ENCODE data around the gene AGAP5.

Gene AGAP5

DNA sequence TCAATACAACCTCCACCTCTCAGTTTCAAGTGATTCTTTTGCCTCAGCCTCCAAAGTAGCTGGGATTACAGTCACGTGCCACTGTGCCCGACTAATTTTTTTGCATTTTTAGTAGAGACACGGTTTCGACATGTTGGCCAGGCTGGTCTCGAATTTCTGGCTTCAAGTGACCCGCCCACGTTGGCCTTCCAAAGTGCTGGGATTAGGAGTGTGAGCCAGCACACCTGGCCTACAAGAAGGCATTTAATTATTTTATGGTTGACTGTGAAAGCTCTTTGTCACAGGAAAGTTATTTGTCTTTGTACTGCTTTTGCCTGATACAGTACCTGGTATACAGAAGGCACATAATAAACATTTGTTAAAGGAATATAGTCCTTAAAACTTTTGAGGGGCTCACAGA, 69.5 kb downstream of the AGAP5 start:
- Histone ChIP-seq H3K27me3 (replicated peaks; ENCODE audit: control insufficient read depth, insufficient read depth, low read length) (no peaks in the 10 kb centered on the region), H3K36me3 (ENCODE audit: control insufficient read depth, insufficient read depth, low read length) (no peaks in the 10 kb centered on the region), H3K4me3 (replicated peaks; ENCODE audit: low read depth, low read length) (no peak overlapping the region)
- TF ChIP-seq, protein P1, sequence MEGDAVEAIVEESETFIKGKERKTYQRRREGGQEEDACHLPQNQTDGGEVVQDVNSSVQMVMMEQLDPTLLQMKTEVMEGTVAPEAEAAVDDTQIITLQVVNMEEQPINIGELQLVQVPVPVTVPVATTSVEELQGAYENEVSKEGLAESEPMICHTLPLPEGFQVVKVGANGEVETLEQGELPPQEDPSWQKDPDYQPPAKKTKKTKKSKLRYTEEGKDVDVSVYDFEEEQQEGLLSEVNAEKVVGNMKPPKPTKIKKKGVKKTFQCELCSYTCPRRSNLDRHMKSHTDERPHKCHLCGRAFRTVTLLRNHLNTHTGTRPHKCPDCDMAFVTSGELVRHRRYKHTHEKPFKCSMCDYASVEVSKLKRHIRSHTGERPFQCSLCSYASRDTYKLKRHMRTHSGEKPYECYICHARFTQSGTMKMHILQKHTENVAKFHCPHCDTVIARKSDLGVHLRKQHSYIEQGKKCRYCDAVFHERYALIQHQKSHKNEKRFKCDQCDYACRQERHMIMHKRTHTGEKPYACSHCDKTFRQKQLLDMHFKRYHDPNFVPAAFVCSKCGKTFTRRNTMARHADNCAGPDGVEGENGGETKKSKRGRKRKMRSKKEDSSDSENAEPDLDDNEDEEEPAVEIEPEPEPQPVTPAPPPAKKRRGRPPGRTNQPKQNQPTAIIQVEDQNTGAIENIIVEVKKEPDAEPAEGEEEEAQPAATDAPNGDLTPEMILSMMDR (IDR thresholded peaks at IDR 0.05; ENCODE audit: insufficient read depth, low read length, poor library complexity, severe bottlenecking) = no peak
- no peak for DNase-seq (ENCODE audit: extremely low read depth, insufficient read length)

DNA sequence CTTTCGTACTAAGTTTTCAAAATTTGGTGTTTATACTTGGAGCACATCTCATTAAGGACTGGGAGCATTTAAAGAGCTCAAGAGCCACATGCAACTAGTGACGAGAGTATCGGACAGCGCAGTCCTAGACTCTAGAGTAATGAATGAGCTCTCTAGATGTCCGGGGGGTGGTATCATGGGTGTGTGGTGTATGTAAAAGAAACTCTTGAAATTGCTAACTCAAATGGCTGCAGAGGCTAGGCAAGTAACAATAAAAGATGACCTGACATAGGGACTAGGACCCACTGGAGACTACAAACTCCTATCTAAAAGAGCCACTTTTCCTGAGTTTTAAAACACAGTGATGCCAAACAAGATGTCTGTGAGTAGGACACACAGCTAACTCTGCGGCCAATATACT, 70.6 kb downstream of the AGAP5 start:
- no peak for DNase-seq (ENCODE audit: extremely low read depth, insufficient read length)
- Histone ChIP-seq H3K36me3 (ENCODE audit: control insufficient read depth, insufficient read depth, low read length) (no peaks in the 10 kb centered on the region), H3K27me3 (replicated peaks; ENCODE audit: control insufficient read depth, insufficient read depth, low read length) (no peaks in the 10 kb centered on the region), H3K4me3 (replicated peaks; ENCODE audit: low read depth, low read length) (no peak overlapping the region)
- TF ChIP-seq, protein P1 (IDR thresholded peaks at IDR 0.05; ENCODE audit: insufficient read depth, low read length, poor library complexity, severe bottlenecking) = no peak

DNA sequence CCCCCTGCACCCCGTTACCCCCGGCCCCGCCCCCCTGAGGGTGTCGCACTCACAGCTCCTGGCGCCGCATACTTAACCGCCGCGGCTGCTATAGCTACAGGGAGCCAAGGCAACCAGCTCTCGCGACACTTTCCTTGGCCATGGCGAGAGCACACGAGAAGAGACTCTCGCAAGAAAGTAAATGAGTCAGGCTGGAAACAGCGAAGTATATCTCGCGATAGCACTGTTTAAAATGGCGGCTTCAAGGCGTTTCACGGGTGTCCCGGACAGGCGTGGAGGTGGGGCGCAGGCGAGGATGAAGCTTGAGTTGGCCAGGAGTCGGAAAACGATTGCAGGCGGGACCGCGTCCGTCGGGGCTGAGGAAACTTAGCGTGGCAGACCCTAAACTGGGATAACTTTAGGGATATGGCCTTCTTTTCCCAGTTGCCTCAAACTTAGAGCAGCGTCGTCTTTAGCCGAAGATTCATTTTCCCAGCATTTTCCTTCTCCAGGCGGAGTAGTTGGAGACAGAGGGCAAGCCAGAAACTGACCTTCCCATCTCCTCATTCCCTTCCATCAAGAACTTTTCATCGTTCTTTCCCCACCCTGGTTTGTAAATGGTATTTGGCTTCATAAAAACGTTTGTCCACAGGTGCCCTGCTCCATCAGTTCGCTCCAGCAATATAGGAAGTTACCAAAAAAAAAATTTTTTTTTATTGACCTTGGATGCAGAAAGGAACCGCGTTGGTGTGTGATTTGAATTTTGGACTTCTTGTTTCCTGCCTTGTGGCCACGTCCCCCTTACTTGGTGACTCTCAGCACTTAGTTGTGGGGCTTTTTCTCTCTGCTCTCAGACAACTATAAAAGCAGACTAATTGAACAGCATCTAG, 71.8 kb downstream of the AGAP5 start:
- peak; percentile 84 for DNase-seq (ENCODE audit: extremely low read depth, insufficient read length)
- TF ChIP-seq, protein P1 (IDR thresholded peaks at IDR 0.05; ENCODE audit: insufficient read depth, low read length, poor library complexity, severe bottlenecking) = no peak

DNA sequence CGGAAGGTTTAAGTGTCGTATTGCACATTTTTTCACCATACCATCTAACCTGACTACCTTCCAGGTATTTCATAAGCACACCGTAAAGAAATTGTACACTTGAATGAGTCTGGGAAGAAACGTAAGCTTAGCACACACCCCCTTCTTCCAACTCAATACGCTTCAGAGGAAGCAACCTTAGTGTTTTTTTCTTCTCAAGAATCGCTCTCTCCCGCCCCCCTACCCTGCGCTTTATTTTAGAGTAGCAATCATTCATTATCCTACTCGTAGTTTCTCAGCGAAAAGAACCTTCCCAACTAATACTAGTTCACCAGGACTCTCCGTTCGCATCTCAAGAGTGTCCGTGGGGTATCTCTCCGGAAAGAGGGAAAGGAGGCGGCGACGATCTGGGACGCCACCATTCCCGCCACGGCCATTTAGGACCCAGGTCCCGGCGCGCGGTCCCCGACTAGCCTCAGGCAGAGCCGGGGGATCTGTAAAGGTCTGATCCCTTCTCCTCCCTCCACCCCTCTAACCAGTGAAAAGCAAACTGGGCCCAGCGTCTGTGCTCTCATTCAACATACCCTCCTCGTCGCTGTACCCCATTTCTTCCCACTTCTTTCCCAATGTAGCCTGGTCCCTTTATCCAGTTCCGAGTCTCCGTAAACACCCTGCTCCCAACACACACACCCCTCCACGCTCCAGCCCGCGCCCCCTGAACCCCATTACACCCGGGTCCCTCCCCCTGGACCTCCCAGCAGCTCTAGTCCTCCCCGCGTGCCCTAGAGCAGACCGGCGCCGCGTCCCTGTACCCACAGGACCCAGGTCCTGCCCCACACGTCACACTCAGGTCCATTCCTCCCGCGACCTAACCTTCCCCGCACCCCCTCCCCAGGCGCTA, 72.7 kb downstream of the AGAP5 start:
- TF ChIP-seq, protein P1 (IDR thresholded peaks at IDR 0.05; ENCODE audit: insufficient read depth, low read length, poor library complexity, severe bottlenecking) = no peak
- H3K4me3 ChIP-seq (replicated peaks; ENCODE audit: low read depth, low read length) = peak overlapping the region; percentile 98
- H3K36me3 ChIP-seq (ENCODE audit: control insufficient read depth, insufficient read depth, low read length) = no peaks in the 10 kb centered on the region
- no peaks in the 10 kb centered on the region for H3K27me3 ChIP-seq (replicated peaks; ENCODE audit: control insufficient read depth, insufficient read depth, low read length)
- peak; percentile 35 for DNase-seq (ENCODE audit: extremely low read depth, insufficient read length)

More for the DNA sequence above, 71.8 kb downstream of the AGAP5 start:
- H3K27me3 ChIP-seq (replicated peaks; ENCODE audit: control insufficient read depth, insufficient read depth, low read length) = no peaks in the 10 kb centered on the region
- H3K36me3 ChIP-seq (ENCODE audit: control insufficient read depth, insufficient read depth, low read length) = no peaks in the 10 kb centered on the region
- H3K4me3 ChIP-seq (replicated peaks; ENCODE audit: low read depth, low read length) = peak overlapping the region; percentile 98
